Panc1 (cell line): Measurements from ENCODE around the gene RPL18. TPM values are rescaled to one million over a fixed set of nuclear protein-coding genes. Genes with fewer than 3 reads are reported as not detected.

Source experiments
- ATAC-seq: fragments of 200-7000 bp; cut with Tn5 transposase; 2 replicates; pipeline ENCODE4 v1.9.1; 2020; ENCODE audit warnings: mild to moderate bottlenecking, moderate library complexity
- BruUV-seq: library from RNA; stranded (reverse); fragments of 400-500 nt; replicated peaks from 2 replicates; lab custom pipeline; 2021; lab: Mats Ljungman, UMichigan
- CTCF ChIA-PET: fragments of 300-600 bp; sonication (Branson Sonifier 250); formaldehyde crosslinking; loops from one replicate; lab custom pipeline; 2022; ENCODE audit warnings: antibody characterized with exemption; lab: Charles Lee
- POLR2A ChIA-PET: fragments of 300-600 bp; sonication (Branson Sonifier 250); formaldehyde crosslinking; loops from one replicate; lab custom pipeline; 2022; ENCODE audit warnings: antibody characterized with exemption; lab: Charles Lee
- DNase-seq: peaks from one replicate; pipeline ENCODE4 v3.0.0-alpha.2; 2010; ENCODE audit warnings: low read depth, low spot score
- H3K27ac ChIP-seq: 2 replicates; pipeline ENCODE4 v1.5.1; 2011; ENCODE audit warnings: mild to moderate bottlenecking, low read length, inconsistent platforms
- H3K27me3 ChIP-seq: fragments of 200-500 bp; sonication (Bioruptor generic); 2 replicates; pipeline ENCODE4 v1.6.0; 2014; ENCODE audit warnings: low read length, inconsistent platforms; ENCODE audit not compliant: control insufficient read depth, insufficient read depth
- H3K36me3 ChIP-seq: fragments of 200-500 bp; sonication (Bioruptor generic); 2 replicates; pipeline ENCODE4 v1.5.1; 2014; ENCODE audit warnings: inconsistent platforms, mild to moderate bottlenecking, low read length, moderate library complexity; ENCODE audit not compliant: control insufficient read depth, insufficient read depth
- H3K4me1 ChIP-seq: 2 replicates; pipeline ENCODE4 v1.5.1; 2011; ENCODE audit warnings: inconsistent platforms, mild to moderate bottlenecking, low read length, moderate library complexity; ENCODE audit not compliant: control insufficient read depth, insufficient read depth
- H3K4me3 ChIP-seq, 2 experiments: 2 replicates each; pipeline ENCODE4 v1.5.1; 2011 to 2012; ENCODE audit warnings: low read depth in 2 of 2, low read length in 2 of 2, mild to moderate bottlenecking in 2 of 2, inconsistent platforms in 1 of 2, moderate library complexity in 1 of 2
- H3K9me3 ChIP-seq: fragments of 200-500 bp; sonication (Bioruptor generic); 2 replicates; pipeline ENCODE4 v1.5.1; 2014; ENCODE audit warnings: low read depth, mild to moderate bottlenecking, inconsistent platforms, low read length, moderate library complexity; ENCODE audit not compliant: control insufficient read depth, insufficient read depth
- POLR2AphosphoS5 ChIP-seq: IDR thresholded peaks from 2 replicates; pipeline ENCODE4 v1.6.1; 2012; ENCODE audit warnings: mild to moderate bottlenecking, low read depth, low read length, moderate library complexity
- TCF7L2 ChIP-seq: IDR thresholded peaks from 2 replicates; pipeline ENCODE4 v1.6.1; 2011; ENCODE audit warnings: mild to moderate bottlenecking, low read depth, low read length, inconsistent platforms
- in situ Hi-C: cut with HindIII; loops from 2 replicates; pipeline ENCODE4 v1.10.0; 2016; ENCODE audit warnings: low sequenced_read_pairs, low pct_unique_long_range_greater_than_20kb
- intact Hi-C: fragments of 100-400 bp; cut with micrococcal nuclease; formaldehyde crosslinking; loops from one replicate; pipeline ENCODE4 v1.10.0; 2022; ENCODE audit not compliant: unreplicated experiment
- total RNA-seq: library from RNA; stranded (reverse); gene quantifications from one replicate; pipeline ENCODE4 v1.2.1, GENCODE V29; 2021; ENCODE audit not compliant: unreplicated experiment
- TF ChIP-seq, protein P1 (sequence below): fragments of 450-650 bp; IDR thresholded peaks from 2 replicates; pipeline ENCODE4 v1.5.1; 2017; ENCODE audit warnings: mild to moderate bottlenecking

Gene RPL18
- total RNA-seq, 1 experiment from 2014 or later = 670 TPM

GRCh38 chr19:48638831-48639381, 19.9 kb upstream of the RPL18 start:
- Histone ChIP-seq H3K4me3 (no peak overlapping the region), H3K9me3 (no peaks in the 10 kb centered on the region), H3K36me3 (no peaks in the 10 kb centered on the region; the same call in 1 of the 2 replicates), H3K27ac (peak overlapping the region; percentile 90), H3K4me1 (peaks cover 15% of the 10 kb centered on the region), H3K27me3 (no peaks in the 10 kb centered on the region)
- no peak for TF ChIP-seq POLR2AphosphoS5
- TF ChIP-seq TCF7L2 = no peak
- TF ChIP-seq, protein P1, sequence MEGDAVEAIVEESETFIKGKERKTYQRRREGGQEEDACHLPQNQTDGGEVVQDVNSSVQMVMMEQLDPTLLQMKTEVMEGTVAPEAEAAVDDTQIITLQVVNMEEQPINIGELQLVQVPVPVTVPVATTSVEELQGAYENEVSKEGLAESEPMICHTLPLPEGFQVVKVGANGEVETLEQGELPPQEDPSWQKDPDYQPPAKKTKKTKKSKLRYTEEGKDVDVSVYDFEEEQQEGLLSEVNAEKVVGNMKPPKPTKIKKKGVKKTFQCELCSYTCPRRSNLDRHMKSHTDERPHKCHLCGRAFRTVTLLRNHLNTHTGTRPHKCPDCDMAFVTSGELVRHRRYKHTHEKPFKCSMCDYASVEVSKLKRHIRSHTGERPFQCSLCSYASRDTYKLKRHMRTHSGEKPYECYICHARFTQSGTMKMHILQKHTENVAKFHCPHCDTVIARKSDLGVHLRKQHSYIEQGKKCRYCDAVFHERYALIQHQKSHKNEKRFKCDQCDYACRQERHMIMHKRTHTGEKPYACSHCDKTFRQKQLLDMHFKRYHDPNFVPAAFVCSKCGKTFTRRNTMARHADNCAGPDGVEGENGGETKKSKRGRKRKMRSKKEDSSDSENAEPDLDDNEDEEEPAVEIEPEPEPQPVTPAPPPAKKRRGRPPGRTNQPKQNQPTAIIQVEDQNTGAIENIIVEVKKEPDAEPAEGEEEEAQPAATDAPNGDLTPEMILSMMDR = no peak
- ATAC-seq (no peak), DNase-seq (no peak)
- intact Hi-C loops (no loop called here), in situ Hi-C loops (no loop called here)
- CTCF ChIA-PET = no interaction called here
- BruUV-seq = no TSS peak
- POLR2A ChIA-PET = interaction anchor here (0.7 to 1.1 kb wide), 2 partner anchors 10 to 355 kb away, joined by 3 read pairs; partner anchors contain the start of gene RUVBL2

DNA sequence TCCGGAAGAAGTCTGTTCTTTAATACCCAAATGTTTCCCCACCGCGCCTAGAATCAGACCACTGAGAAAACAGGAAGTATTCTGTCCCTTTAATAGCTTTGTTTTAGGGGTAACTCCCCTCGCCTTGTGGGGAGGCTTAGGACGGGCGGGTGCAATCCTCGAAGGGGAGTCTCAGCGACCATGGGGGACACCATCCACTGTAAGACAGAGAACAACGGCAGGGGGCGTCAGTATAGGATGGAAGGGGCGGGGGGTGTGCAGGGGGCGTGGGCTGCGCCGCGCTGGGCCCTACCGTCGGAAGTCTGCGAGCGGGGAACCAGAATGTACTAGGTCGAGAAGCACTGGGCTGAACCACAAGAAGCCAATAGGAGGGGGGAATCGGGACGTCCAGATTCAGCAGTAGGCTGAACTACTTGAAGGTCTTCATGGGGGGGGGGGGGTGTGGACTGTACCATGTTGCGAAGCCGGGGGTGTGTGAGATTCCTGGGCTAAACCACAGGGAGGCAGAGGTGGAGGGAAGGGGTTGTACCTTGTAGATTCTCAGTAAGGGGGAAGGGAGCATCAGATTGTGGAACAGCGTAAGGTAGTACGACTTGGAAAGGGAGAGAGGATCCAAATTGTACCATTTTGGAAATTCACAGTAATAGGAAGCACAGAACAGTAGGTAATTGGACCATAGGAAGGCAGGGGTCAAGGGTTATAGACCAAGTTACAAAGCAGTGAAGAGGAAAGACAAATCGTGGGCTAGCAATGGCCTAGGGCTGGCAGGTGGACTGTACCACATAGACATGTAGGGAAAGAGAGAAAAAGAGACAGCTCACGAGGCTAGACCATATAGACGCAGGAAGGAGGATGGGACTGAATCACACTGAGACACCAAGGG, 19.2 kb upstream of the RPL18 start:
- H3K27ac ChIP-seq = peak overlapping the region; percentile 90
- peak overlapping the region; percentile 62 to 68 for H3K4me3 ChIP-seq
- no peaks in the 10 kb centered on the region for H3K27me3 ChIP-seq
- CTCF ChIA-PET = no interaction called here
- ATAC-seq = peak; percentile 37
- POLR2A ChIA-PET = no interaction called here
- H3K36me3 ChIP-seq = no peaks in the 10 kb centered on the region; the same call in 1 of the 2 replicates
- no peaks in the 10 kb centered on the region for H3K9me3 ChIP-seq
- intact Hi-C loops (no loop called here), in situ Hi-C loops (no loop called here)
- BruUV-seq = no TSS peak
- peaks cover 22% of the 10 kb centered on the region for H3K4me1 ChIP-seq
- peak; percentile 48 for DNase-seq
- TF ChIP-seq, protein P1 = no peak
- peak; percentile 21; the same call in 1 of the 2 replicates for TF ChIP-seq TCF7L2

DNA sequence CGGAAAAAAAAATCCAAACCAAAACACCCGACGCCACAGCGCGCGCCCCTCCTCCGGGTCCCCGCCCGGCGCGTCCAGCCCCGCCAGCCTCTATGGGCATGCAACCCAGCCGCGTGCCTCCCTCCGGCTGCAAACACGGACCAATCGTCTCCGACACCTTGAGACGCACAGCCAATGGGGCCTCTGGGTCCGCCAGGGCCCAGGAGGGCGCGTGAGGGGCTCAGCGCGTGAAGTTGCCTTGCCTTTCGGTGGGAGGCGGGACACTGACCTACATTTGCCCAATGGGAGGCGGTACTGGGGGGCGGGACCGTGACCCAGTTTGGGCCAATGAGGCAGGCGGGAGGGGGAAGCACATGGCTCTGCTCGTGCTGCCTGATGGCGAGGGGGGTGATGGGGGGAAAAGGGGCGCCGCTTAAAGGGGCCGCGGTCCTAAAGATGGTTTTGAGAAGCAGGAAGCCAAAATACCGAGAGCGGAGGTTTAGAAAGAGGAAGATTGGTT, 18.5 kb upstream of the RPL18 start:
- no TSS peak for BruUV-seq
- Histone ChIP-seq H3K27me3 (no peaks in the 10 kb centered on the region), H3K4me3 (peak overlapping the region; percentile 62 to 71), H3K4me1 (peaks cover 25% of the 10 kb centered on the region), H3K9me3 (no peaks in the 10 kb centered on the region), H3K36me3 (no peaks in the 10 kb centered on the region; the same call in 1 of the 2 replicates), H3K27ac (peak overlapping the region; percentile 90)
- POLR2A ChIA-PET = no interaction called here
- DNase-seq (peak; percentile 72), ATAC-seq (peak; percentile 85)
- in situ Hi-C loops = no loop called here
- TF ChIP-seq, protein P1 = no peak
- intact Hi-C loops = no loop called here
- CTCF ChIA-PET = interaction anchor here (0.6 kb wide), 1 partner anchor 147 kb away, joined by 10 read pairs; no protein-coding TSS in a partner anchor
